PC-3 (cell line): ENCODE measurements around the gene PFDN2.

Experiments
- CTCF ChIP-seq: fragments of 300-600 bp; sonication (generic); conservative IDR thresholded peaks from 2 replicates; pipeline ENCODE4 v1.5.1; 2017; ENCODE audit warnings: antibody characterized with exemption, low read depth, mild to moderate bottlenecking, low read length
- EZH2 ChIP-seq: fragments of 300-600 bp; sonication (generic); IDR thresholded peaks from one replicate; pipeline ENCODE4 v1.6.1; 2017; ENCODE audit warnings: antibody characterized with exemption, mild to moderate bottlenecking, low read length; ENCODE audit not compliant: unreplicated experiment

- TF ChIP-seq CTCF (no peak), EZH2 (no peak)
These were observed 15.4 kb upstream of the PFDN2 start for GRCh38 chr1:161133220-161133740.
